Cardiac fibroblast (primary cell): ENCODE measurements around the gene TXNDC16.
A peak's percentile ranks its signal among the peaks of the same experiment; 100 is the strongest.

ENCODE experiments used
- DNase-seq, 2 donors: peaks; one replicate each; pipeline versions ENCODE4 v3.0.0 to v3.0.0-alpha.2; 2010; ENCODE audit warnings: low read depth in 2 of 2
- H3K4me3 ChIP-seq, 2 donors: replicated peaks in 1 of 2; 1 replicate in 1 of 2; 2 replicates in 1 of 2; pipeline ENCODE4 v1.5.1; 2011; ENCODE audit warnings: low read depth in 2 of 2, low read length in 2 of 2, mild to moderate bottlenecking in 2 of 2, moderate library complexity in 1 of 2
- CTCF ChIP-seq: IDR thresholded peaks from one replicate; pipeline ENCODE4 v1.5.1; 2011; ENCODE audit warnings: low read depth, mild to moderate bottlenecking, low read length, inconsistent platforms

The TXNDC16 gene

GRCh38 chr14:52417139-52417538 lies 135.2 kb downstream of the TXNDC16 start:
- TF ChIP-seq CTCF: no peak
- H3K4me3 ChIP-seq: no peak overlapping the region

GRCh38 chr14:52413729-52414408 lies 138.4 kb downstream of the TXNDC16 start:
- H3K4me3 ChIP-seq: no peak overlapping the region
- DNase-seq: peak; percentile 45 to 76
- TF ChIP-seq CTCF: no peak

More at GRCh38 chr14:52417139-52417538, 135.2 kb downstream of the TXNDC16 start:
- no peak for DNase-seq

- DNase-seq: no peak
- TF ChIP-seq CTCF: no peak
These were observed 139.9 kb downstream of the TXNDC16 start for GRCh38 chr14:52412426-52412825.

GRCh38 chr14:52405314-52405713 lies 147.0 kb downstream of the TXNDC16 start:
- DNase-seq: no peak
- no peak for TF ChIP-seq CTCF

More at GRCh38 chr14:52412426-52412825, 139.9 kb downstream of the TXNDC16 start:
- no peak overlapping the region for H3K4me3 ChIP-seq

GRCh38 chr14:52402812-52403526 lies 149.3 kb downstream of the TXNDC16 start:
- H3K4me3 ChIP-seq: no peak overlapping the region
- peak; percentile 35 to 62 for DNase-seq
- no peak for TF ChIP-seq CTCF

More at GRCh38 chr14:52405314-52405713, 147.0 kb downstream of the TXNDC16 start:
- no peak overlapping the region for H3K4me3 ChIP-seq

- no peak overlapping the region for H3K4me3 ChIP-seq
- TF ChIP-seq CTCF: no peak
- no peak for DNase-seq
These were observed 151.5 kb downstream of the TXNDC16 start for GRCh38 chr14:52400846-52401245.
